HepG2 (cell line): ENCODE measurements around the gene IMP3. TPM values are rescaled to one million over a fixed set of nuclear protein-coding genes. Genes with fewer than 3 reads are reported as not detected.

Experiments used
- ATAC-seq: fragments of 200-7000 bp; cut with Tn5 transposase; 3 replicates; pipeline ENCODE4 v1.9.1; 2020; ENCODE audit warnings: mild to moderate bottlenecking, moderate library complexity
- BruUV-seq: library from RNA; stranded (reverse); fragments of 400-500 nt; replicated peaks from 2 replicates; lab custom pipeline; 2021; lab: Mats Ljungman, UMichigan
- CTCF ChIA-PET: fragments of 300-600 bp; formaldehyde crosslinking; extraction: SDS; loops from one replicate; lab custom pipeline; 2021; ENCODE audit warnings: low total read pairs, inconsistent platforms, low intra/inter-chr PET ratio; lab: Yijun Ruan, JAX
- POLR2A ChIA-PET: fragments of 350-600 bp; sonication (Branson Sonifier 250); formaldehyde crosslinking; loops from one replicate; lab custom pipeline; 2020; ENCODE audit warnings: antibody characterized with exemption, inconsistent platforms; lab: Yijun Ruan, JAX
- DNase-seq: peaks from one replicate; pipeline ENCODE4 v3.0.0-alpha.2; 2015; ENCODE audit warnings: low spot score
- FAIRE-seq: peaks from 3 replicates; lab custom pipeline; 2011; peaks lifted over from hg19 to GRCh38; lab: Jason Lieb, UNC
- H2AFZ ChIP-seq: one replicate; pipeline ENCODE4 v1.6.1; 2011; ENCODE audit warnings: low read length, inconsistent platforms
- H3K27ac ChIP-seq: fragments of 300-600 bp; 3 replicates; pipeline ENCODE4 v1.8.0; 2011; ENCODE audit warnings: mixed run types, mild to moderate bottlenecking, mixed read lengths, low read length, inconsistent platforms; ENCODE audit not compliant: insufficient read depth; ENCODE audit errors: extremely low read length
- H3K27me3 ChIP-seq, 2 experiments: fragments of 200-600 bp in 1 of 2; 2 replicates in 1 of 2; 3 replicates in 1 of 2; pipeline versions ENCODE4 v1.6.0 to v1.8.0; 2011; ENCODE audit warnings: low read length in 2 of 2, mild to moderate bottlenecking in 2 of 2, moderate library complexity in 2 of 2, inconsistent platforms in 1 of 2; ENCODE audit not compliant: insufficient read depth in 2 of 2, control insufficient read depth in 1 of 2
- H3K36me3 ChIP-seq, 2 experiments: fragments of 200-600 bp in 1 of 2; replicated peaks in 1 of 2; 2 replicates in 1 of 2; 3 replicates in 1 of 2; pipeline versions ENCODE4 v1.5.1 to v1.8.0; 2011; ENCODE audit warnings: low read length in 2 of 2, inconsistent platforms in 1 of 2; ENCODE audit not compliant: insufficient read depth in 2 of 2, control insufficient read depth in 1 of 2
- H3K4me1 ChIP-seq: 2 replicates; pipeline ENCODE4 v1.5.1; 2012; ENCODE audit warnings: low read length, inconsistent platforms; ENCODE audit not compliant: insufficient read depth
- H3K4me2 ChIP-seq: 2 replicates; pipeline ENCODE4 v1.6.0; 2011; ENCODE audit warnings: low read depth, low read length, inconsistent platforms
- H3K4me3 ChIP-seq, 3 experiments: fragments of 200-600 bp in 1 of 3; sonication (generic), shearing (Covaris generic) in 1 of 3; replicated peaks in 1 of 3; 2 replicates each; pipeline ENCODE4 v1.5.1; 2011 to 2016; ENCODE audit warnings: low read length in 3 of 3, inconsistent platforms in 2 of 3, low read depth in 2 of 3, mild to moderate bottlenecking in 2 of 3, control low read depth in 1 of 3, mixed read lengths in 1 of 3; ENCODE audit not compliant: insufficient read depth in 1 of 3
- H3K79me2 ChIP-seq: one replicate; pipeline ENCODE4 v1.6.1; 2011; ENCODE audit warnings: low read length, inconsistent platforms; ENCODE audit not compliant: insufficient read depth
- H3K9ac ChIP-seq: 2 replicates; pipeline ENCODE4 v1.6.0; 2011; ENCODE audit warnings: mild to moderate bottlenecking, low read depth, low read length, inconsistent platforms; ENCODE audit not compliant: insufficient read depth
- H3K9me3 ChIP-seq: 2 replicates; pipeline ENCODE4 v1.5.1; 2012; ENCODE audit warnings: mild to moderate bottlenecking, low read length
- H4K20me1 ChIP-seq: 2 replicates; pipeline ENCODE4 v1.6.0; 2011; ENCODE audit warnings: inconsistent platforms, mild to moderate bottlenecking, low read length, moderate library complexity; ENCODE audit not compliant: insufficient read depth
- FOXP4 ChIP-seq: sonication (generic); formaldehyde crosslinking; IDR thresholded peaks from 2 replicates; pipeline ENCODE4 v1.4.0; 2020; ENCODE audit warnings: missing genetic modification reagents
- KDM5B ChIP-seq: sonication (generic); formaldehyde crosslinking; IDR thresholded peaks from 2 replicates; pipeline ENCODE4 v1.4.0; 2020; ENCODE audit warnings: missing genetic modification reagents, mild to moderate bottlenecking, borderline replicate concordance
- RARA ChIP-seq: IDR thresholded peaks from 2 replicates; pipeline ENCODE4 v1.6.1; 2016; ENCODE audit warnings: missing genetic modification reagents, missing compliant biosample characterization
- SMYD3 ChIP-seq: sonication (generic); formaldehyde crosslinking; IDR thresholded peaks from 2 replicates; pipeline ENCODE4 v1.8.1; 2023; ENCODE audit warnings: mild to moderate bottlenecking, missing genetic modification reagents
- SOX5 ChIP-seq: IDR thresholded peaks from 2 replicates; pipeline ENCODE4 v1.6.1; 2016; ENCODE audit warnings: borderline replicate concordance
- ZNF354B ChIP-seq: sonication (generic); formaldehyde crosslinking; IDR thresholded peaks from 2 replicates; pipeline ENCODE4 v1.8.0; 2022; ENCODE audit warnings: mild to moderate bottlenecking, missing genetic modification reagents
- ZNF367 ChIP-seq: sonication (generic); formaldehyde crosslinking; IDR thresholded peaks from 2 replicates; pipeline ENCODE4 v1.4.0; 2020; ENCODE audit warnings: missing genetic modification reagents, borderline replicate concordance
- ZNF687 ChIP-seq: sonication (generic); formaldehyde crosslinking; IDR thresholded peaks from 2 replicates; pipeline ENCODE4 v1.5.1; 2020; ENCODE audit warnings: mild to moderate bottlenecking, missing genetic modification reagents, moderate library complexity
- WGBS: methylation state at CpG from one replicate; pipeline ENCODE4 v1.1.6; 2017; ENCODE audit warnings: low lambda C conversion rate; 5-methylcytosine and 5-hydroxymethylcytosine counted together
- in situ Hi-C: cut with HindIII; loops from 2 replicates; pipeline ENCODE4 v1.10.0; 2017; ENCODE audit warnings: low pct_unique_long_range_greater_than_20kb; ENCODE audit not compliant: extremely low pct_ligation_motif_present
- intact Hi-C: fragments of 100-400 bp; cut with micrococcal nuclease; formaldehyde crosslinking; loops from one replicate; pipeline ENCODE4 v1.10.0; 2022; ENCODE audit not compliant: unreplicated experiment
- polyA plus RNA-seq, 8 experiments: library from polyadenylated mRNA; depleted of rRNA in 3 of 8; stranded (reverse) in 7 of 8; unstranded in 1 of 8; fragments of >200 nt; fragmentation: Illumina TruSeq in 4 of 8; extraction: Trizol in 4 of 8; gene quantifications; 2 replicates each; pipeline versions ENCODE4 v1.2.1 to v1.2.3, GENCODE V29; 2011 to 2016; ENCODE audit warnings: low read depth in 4 of 8, missing spikeins in 1 of 8, mixed read lengths in 1 of 8; ENCODE audit not compliant: insufficient read depth in 1 of 8
- total RNA-seq, 5 experiments: library from RNA; depleted of rRNA; stranded (reverse); fragments of >200 nt; fragmentation: Illumina TruSeq; extraction: Trizol; gene quantifications; 2 replicates each; pipeline ENCODE4 v1.2.3, GENCODE V29; 2016; ENCODE audit warnings: low read depth in 1 of 5
- TF ChIP-seq, protein P1 (sequence below): sonication (generic); formaldehyde crosslinking; IDR thresholded peaks from 2 replicates; pipeline ENCODE4 v1.9.0; 2021; ENCODE audit warnings: missing genetic modification reagents, borderline replicate concordance

Gene IMP3
- total and polyA plus RNA-seq, 2 of the 13 experiments (the other 11 are each of a cell fraction or from before 2014, with no cell fraction given), result 38.3 to 143 TPM

GRCh38 chr15:75620841-75621391 lies 19.1 kb downstream of the IMP3 start:
- ChIA-PET POLR2A (no interaction called here), CTCF (no interaction called here)
- H3K4me2 ChIP-seq, result no peak overlapping the region
- in situ Hi-C loops, result no loop called here
- no peak overlapping the region for H2AFZ ChIP-seq
- DNase-seq (no peak), ATAC-seq (no peak)
- H3K27ac ChIP-seq, result no peak overlapping the region
- H3K9ac ChIP-seq, result no peak overlapping the region
- H3K36me3 ChIP-seq, result peaks cover 6 to 25% of the 10 kb centered on the region in 2 experiments
- H3K79me2 ChIP-seq, result no peaks in the 10 kb centered on the region
- TF ChIP-seq ZNF354B (CRISPR knock-in tag) (no peak), RARA (CRISPR knock-in tag) (no peak), KDM5B (CRISPR knock-in tag) (no peak), SOX5 (CRISPR knock-in tag) (no peak), SMYD3 (CRISPR knock-in tag) (no peak), ZNF367 (CRISPR knock-in tag) (no peak), FOXP4 (CRISPR knock-in tag) (no peak), ZNF687 (CRISPR knock-in tag) (no peak)
- TF ChIP-seq, protein P1, sequence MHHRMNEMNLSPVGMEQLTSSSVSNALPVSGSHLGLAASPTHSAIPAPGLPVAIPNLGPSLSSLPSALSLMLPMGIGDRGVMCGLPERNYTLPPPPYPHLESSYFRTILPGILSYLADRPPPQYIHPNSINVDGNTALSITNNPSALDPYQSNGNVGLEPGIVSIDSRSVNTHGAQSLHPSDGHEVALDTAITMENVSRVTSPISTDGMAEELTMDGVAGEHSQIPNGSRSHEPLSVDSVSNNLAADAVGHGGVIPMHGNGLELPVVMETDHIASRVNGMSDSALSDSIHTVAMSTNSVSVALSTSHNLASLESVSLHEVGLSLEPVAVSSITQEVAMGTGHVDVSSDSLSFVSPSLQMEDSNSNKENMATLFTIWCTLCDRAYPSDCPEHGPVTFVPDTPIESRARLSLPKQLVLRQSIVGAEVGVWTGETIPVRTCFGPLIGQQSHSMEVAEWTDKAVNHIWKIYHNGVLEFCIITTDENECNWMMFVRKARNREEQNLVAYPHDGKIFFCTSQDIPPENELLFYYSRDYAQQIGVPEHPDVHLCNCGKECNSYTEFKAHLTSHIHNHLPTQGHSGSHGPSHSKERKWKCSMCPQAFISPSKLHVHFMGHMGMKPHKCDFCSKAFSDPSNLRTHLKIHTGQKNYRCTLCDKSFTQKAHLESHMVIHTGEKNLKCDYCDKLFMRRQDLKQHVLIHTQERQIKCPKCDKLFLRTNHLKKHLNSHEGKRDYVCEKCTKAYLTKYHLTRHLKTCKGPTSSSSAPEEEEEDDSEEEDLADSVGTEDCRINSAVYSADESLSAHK, result no peak
- TF ChIP-seq, all 625 proteins: peak for 0
- Histone ChIP-seq H4K20me1 (no peaks in the 10 kb centered on the region), H3K27me3 (no peaks in the 10 kb centered on the region; a peak in 1 of 5 replicates), H3K4me3 (no peak overlapping the region), H3K9me3 (no peaks in the 10 kb centered on the region), H3K4me1 (no peaks in the 10 kb centered on the region)
- no peak for FAIRE-seq
- BruUV-seq, result no TSS peak
- intact Hi-C loops, result no loop called here
- WGBS, result 93% methylated on average over 7 of the region's 7 CpGs
